ENCODE measurements around the gene STBD1.
A peak's percentile ranks its signal among the peaks of the same experiment; 100 is the strongest.

The STBD1 gene

DNA sequence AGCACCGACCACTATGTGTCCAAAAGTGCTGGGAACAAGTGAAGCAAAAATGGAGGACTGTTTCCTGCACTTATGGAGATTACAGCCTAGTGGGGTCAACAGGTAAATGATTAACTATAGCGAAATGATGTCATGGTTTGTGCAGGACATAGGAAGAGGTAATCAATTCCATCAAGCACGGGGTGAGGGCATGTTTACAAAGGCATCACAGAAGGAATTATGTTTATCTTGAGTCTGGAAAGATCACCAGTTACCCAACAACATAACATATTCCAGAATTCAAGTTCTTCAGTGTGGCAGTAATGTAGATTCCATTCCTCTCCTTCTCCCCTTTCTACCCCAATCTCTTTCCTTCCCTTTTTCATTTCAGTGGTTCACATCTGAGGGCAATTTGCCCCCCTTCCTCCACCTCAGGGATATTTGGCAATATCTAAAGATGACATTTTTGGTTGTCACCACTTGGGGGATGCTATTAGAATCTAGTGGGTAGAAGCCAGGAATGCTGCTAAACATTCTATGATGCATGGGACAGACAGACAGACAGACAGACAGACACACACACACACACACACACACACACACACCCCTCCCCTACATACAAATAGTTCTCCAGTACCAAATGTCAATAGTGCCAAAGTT is 30.9 kb upstream of the STBD1 start:
- Histone ChIP-seq H3K4ac (ENCODE audit: low read depth, low read length) (no peak overlapping the region), H3K14ac (ENCODE audit: low read length) (no peak overlapping the region), H3K9ac (ENCODE audit: low read length) (no peak overlapping the region), H4K91ac (ENCODE audit: low read depth, low read length) (no peak overlapping the region), H3K27ac (ENCODE audit: low read depth, low read length) (no peak overlapping the region), H2BK12ac (ENCODE audit: low read length) (no peak overlapping the region), H3K9me3 (ENCODE audit: insufficient read depth, low read depth, low read length) (no peaks in the 10 kb centered on the region), H4K8ac (ENCODE audit: low read depth, low read length) (no peak overlapping the region), H4K12ac (ENCODE audit: low read depth, low read length) (no peak overlapping the region), H2BK120ac (ENCODE audit: insufficient read depth, low read length, poor library complexity) (no peak overlapping the region), H2AFZ (ENCODE audit: insufficient read depth, low read length, poor library complexity) (no peak overlapping the region), H3K4me2 (ENCODE audit: low read length) (no peak overlapping the region), H2BK5ac (ENCODE audit: low read depth, low read length, poor library complexity) (no peak overlapping the region), H3K4me1 (ENCODE audit: control insufficient read depth in 1 of 2, insufficient read depth in 2 of 2, low read length in 2 of 2) (peaks cover 3 to 4% of the 10 kb centered on the region in 2 experiments), H2AK5ac (ENCODE audit: low read length) (no peak overlapping the region), H3K27me3 (ENCODE audit: insufficient read depth, low read length) (no peaks in the 10 kb centered on the region), H3K79me2 (ENCODE audit: control insufficient read depth, insufficient read depth, low read length, poor library complexity) (no peaks in the 10 kb centered on the region), H3K18ac (ENCODE audit: low read length) (no peak overlapping the region), H3K79me1 (ENCODE audit: low read length) (no peaks in the 10 kb centered on the region), H3K23ac (ENCODE audit: low read length) (no peak overlapping the region), H3K36me3 (ENCODE audit: control insufficient read depth in 1 of 2, insufficient read depth in 2 of 2, low read length in 2 of 2) (no peaks in the 10 kb centered on the region), H3K4me3 (ENCODE audit: low read depth, low read length) (no peak overlapping the region)
- no CpG with 5 or more reads among the region's 3 CpGs for WGBS (ENCODE audit: extremely low coverage, insufficient coverage, insufficient read length)
- DNase-seq: peak in 1 of 2 donors; percentile 52

DNA sequence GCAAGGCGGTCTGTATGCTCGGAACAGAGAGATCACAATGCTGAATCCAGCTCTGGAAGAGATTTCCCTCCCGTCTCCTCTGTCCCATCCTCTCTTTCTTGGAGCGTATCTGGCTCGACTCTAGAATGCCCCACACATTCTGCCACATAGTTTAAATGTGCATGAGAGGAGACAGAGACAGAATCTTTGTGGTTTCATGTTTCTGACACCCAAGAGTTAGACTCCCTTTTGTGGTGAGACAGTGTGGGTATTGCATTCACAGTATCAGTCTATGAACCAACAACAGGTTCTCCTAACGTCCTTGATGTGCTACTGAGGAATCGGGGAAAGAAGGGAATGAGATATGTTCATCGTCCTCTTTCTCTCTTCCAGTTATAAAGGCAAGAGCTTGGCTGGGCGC is 29.7 kb upstream of the STBD1 start:
- no peak overlapping the region for H4K91ac ChIP-seq (ENCODE audit: low read depth, low read length)
- no peak overlapping the region for H4K12ac ChIP-seq (ENCODE audit: low read depth, low read length)
- H3K4me3 ChIP-seq (ENCODE audit: low read depth, low read length): no peak overlapping the region
- H2AFZ ChIP-seq (ENCODE audit: insufficient read depth, low read length, poor library complexity): no peak overlapping the region
- H3K27ac ChIP-seq (ENCODE audit: low read depth, low read length): no peak overlapping the region
- no peaks in the 10 kb centered on the region for H3K79me1 ChIP-seq (ENCODE audit: low read length)
- no peak overlapping the region for H3K4me2 ChIP-seq (ENCODE audit: low read length)
- H3K9ac ChIP-seq (ENCODE audit: low read length): no peak overlapping the region
- no peaks in the 10 kb centered on the region for H3K9me3 ChIP-seq (ENCODE audit: insufficient read depth, low read depth, low read length)
- no peak overlapping the region for H4K8ac ChIP-seq (ENCODE audit: low read depth, low read length)
- WGBS (ENCODE audit: extremely low coverage, insufficient coverage, insufficient read length): no CpG with 5 or more reads among the region's 9 CpGs
- no peaks in the 10 kb centered on the region for H3K27me3 ChIP-seq (ENCODE audit: insufficient read depth, low read length)
- DNase-seq: no peak
- H3K36me3 ChIP-seq (ENCODE audit: control insufficient read depth in 1 of 2, insufficient read depth in 2 of 2, low read length in 2 of 2): no peaks in the 10 kb centered on the region
- H3K18ac ChIP-seq (ENCODE audit: low read length): no peak overlapping the region
- H3K4ac ChIP-seq (ENCODE audit: low read depth, low read length): no peak overlapping the region
- H3K79me2 ChIP-seq (ENCODE audit: control insufficient read depth, insufficient read depth, low read length, poor library complexity): peaks cover 2% of the 10 kb centered on the region
- H3K14ac ChIP-seq (ENCODE audit: low read length): no peak overlapping the region
- no peak overlapping the region for H2AK5ac ChIP-seq (ENCODE audit: low read length)
- H2BK12ac ChIP-seq (ENCODE audit: low read length): no peak overlapping the region
- H3K4me1 ChIP-seq (ENCODE audit: control insufficient read depth in 1 of 2, insufficient read depth in 2 of 2, low read length in 2 of 2): peaks cover 7 to 8% of the 10 kb centered on the region in 2 experiments
- H2BK120ac ChIP-seq (ENCODE audit: insufficient read depth, low read length, poor library complexity): no peak overlapping the region
- H2BK5ac ChIP-seq (ENCODE audit: low read depth, low read length, poor library complexity): no peak overlapping the region
- no peak overlapping the region for H3K23ac ChIP-seq (ENCODE audit: low read length)

DNA sequence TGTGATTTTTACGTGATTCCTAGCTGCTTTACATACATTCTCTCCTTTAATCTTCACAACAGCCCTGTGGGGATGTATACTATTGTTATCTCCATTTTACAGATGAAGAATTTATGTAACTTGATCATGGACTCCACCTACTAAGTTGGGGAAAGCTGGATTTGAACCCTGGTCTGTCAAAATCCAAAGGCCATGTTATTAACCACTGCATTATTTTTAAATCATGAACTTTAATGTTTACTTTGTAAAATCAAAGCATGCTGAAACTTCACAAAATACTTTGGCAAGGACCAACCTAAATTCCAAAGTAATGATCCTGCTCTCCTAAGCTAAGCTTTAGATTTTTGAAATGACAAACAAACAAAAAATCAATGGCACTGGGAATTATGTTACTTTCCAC is 28.9 kb upstream of the STBD1 start:
- no peak overlapping the region for H3K18ac ChIP-seq (ENCODE audit: low read length)
- WGBS (ENCODE audit: extremely low coverage, insufficient coverage, insufficient read length): no CpG with 5 or more reads among the region's 1 CpG
- H2BK120ac ChIP-seq (ENCODE audit: insufficient read depth, low read length, poor library complexity): no peak overlapping the region
- peak in 1 of 2 donors; percentile 82 for DNase-seq
- no peak overlapping the region for H3K14ac ChIP-seq (ENCODE audit: low read length)
- no peak overlapping the region for H3K4me2 ChIP-seq (ENCODE audit: low read length)
- no peak overlapping the region for H3K27ac ChIP-seq (ENCODE audit: low read depth, low read length)
- no peak overlapping the region for H3K4ac ChIP-seq (ENCODE audit: low read depth, low read length)
- H3K23ac ChIP-seq (ENCODE audit: low read length): no peak overlapping the region
- H4K12ac ChIP-seq (ENCODE audit: low read depth, low read length): no peak overlapping the region
- peaks cover 2% of the 10 kb centered on the region for H3K79me2 ChIP-seq (ENCODE audit: control insufficient read depth, insufficient read depth, low read length, poor library complexity)
- no peak overlapping the region for H2AK5ac ChIP-seq (ENCODE audit: low read length)
- H2BK12ac ChIP-seq (ENCODE audit: low read length): no peak overlapping the region
- peaks cover 7 to 10% of the 10 kb centered on the region in 2 experiments for H3K4me1 ChIP-seq (ENCODE audit: control insufficient read depth in 1 of 2, insufficient read depth in 2 of 2, low read length in 2 of 2)
- H4K8ac ChIP-seq (ENCODE audit: low read depth, low read length): no peak overlapping the region
- H3K36me3 ChIP-seq (ENCODE audit: control insufficient read depth in 1 of 2, insufficient read depth in 2 of 2, low read length in 2 of 2): no peaks in the 10 kb centered on the region
- H3K4me3 ChIP-seq (ENCODE audit: low read depth, low read length): no peak overlapping the region
- no peaks in the 10 kb centered on the region for H3K27me3 ChIP-seq (ENCODE audit: insufficient read depth, low read length)
- H3K9ac ChIP-seq (ENCODE audit: low read length): no peak overlapping the region
- no peak overlapping the region for H2AFZ ChIP-seq (ENCODE audit: insufficient read depth, low read length, poor library complexity)
- H3K79me1 ChIP-seq (ENCODE audit: low read length): no peaks in the 10 kb centered on the region
- no peaks in the 10 kb centered on the region for H3K9me3 ChIP-seq (ENCODE audit: insufficient read depth, low read depth, low read length)
- no peak overlapping the region for H4K91ac ChIP-seq (ENCODE audit: low read depth, low read length)
- no peak overlapping the region for H2BK5ac ChIP-seq (ENCODE audit: low read depth, low read length, poor library complexity)

DNA sequence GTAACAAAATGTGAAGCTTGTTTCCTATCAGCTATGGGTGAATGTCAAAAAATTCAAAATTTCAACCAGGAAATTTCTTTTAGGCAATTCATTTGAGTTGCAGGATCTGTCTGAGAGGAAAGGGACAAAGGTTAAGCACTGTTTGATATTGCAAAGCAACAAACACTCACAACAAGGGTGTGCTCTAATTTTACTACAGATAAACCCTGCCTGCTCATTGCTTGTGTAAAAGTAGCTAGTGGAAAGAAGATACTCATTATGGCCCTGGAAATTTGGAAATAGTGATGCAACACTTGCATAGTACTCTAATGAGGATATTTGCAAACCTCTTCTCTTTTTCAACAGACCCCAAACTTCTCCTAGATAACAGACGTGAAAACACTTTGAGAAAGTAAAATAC is 27.9 kb upstream of the STBD1 start:
- Histone ChIP-seq H3K4me1 (ENCODE audit: control insufficient read depth in 1 of 2, insufficient read depth in 2 of 2, low read length in 2 of 2) (peaks cover 7 to 10% of the 10 kb centered on the region in 2 experiments), H2BK120ac (ENCODE audit: insufficient read depth, low read length, poor library complexity) (no peak overlapping the region), H3K79me2 (ENCODE audit: control insufficient read depth, insufficient read depth, low read length, poor library complexity) (peaks cover 2% of the 10 kb centered on the region), H2AFZ (ENCODE audit: insufficient read depth, low read length, poor library complexity) (no peak overlapping the region), H2AK5ac (ENCODE audit: low read length) (no peak overlapping the region), H3K14ac (ENCODE audit: low read length) (no peak overlapping the region), H4K12ac (ENCODE audit: low read depth, low read length) (no peak overlapping the region), H3K23ac (ENCODE audit: low read length) (no peak overlapping the region), H2BK12ac (ENCODE audit: low read length) (no peak overlapping the region), H3K36me3 (ENCODE audit: control insufficient read depth in 1 of 2, insufficient read depth in 2 of 2, low read length in 2 of 2) (no peaks in the 10 kb centered on the region), H3K4me3 (ENCODE audit: low read depth, low read length) (no peak overlapping the region), H3K27me3 (ENCODE audit: insufficient read depth, low read length) (no peaks in the 10 kb centered on the region), H3K9me3 (ENCODE audit: insufficient read depth, low read depth, low read length) (no peaks in the 10 kb centered on the region), H4K8ac (ENCODE audit: low read depth, low read length) (no peak overlapping the region), H3K9ac (ENCODE audit: low read length) (no peak overlapping the region), H3K27ac (ENCODE audit: low read depth, low read length) (no peak overlapping the region), H3K18ac (ENCODE audit: low read length) (no peak overlapping the region), H3K4ac (ENCODE audit: low read depth, low read length) (no peak overlapping the region), H3K4me2 (ENCODE audit: low read length) (no peak overlapping the region), H3K79me1 (ENCODE audit: low read length) (no peaks in the 10 kb centered on the region), H4K91ac (ENCODE audit: low read depth, low read length) (no peak overlapping the region), H2BK5ac (ENCODE audit: low read depth, low read length, poor library complexity) (no peak overlapping the region)
- no peak for DNase-seq
- no CpG with 5 or more reads among the region's 1 CpG for WGBS (ENCODE audit: extremely low coverage, insufficient coverage, insufficient read length)
